22Rv1 (cell line): Measurements from ENCODE around the gene BRD2.

Source experiments
- H3K27ac ChIP-seq: fragments of 450-650 bp; 2 replicates; pipeline ENCODE4 v1.5.1; 2017
- ZFX ChIP-seq: fragments of 450-650 bp; IDR thresholded peaks from 2 replicates; pipeline ENCODE4 v1.6.1; 2017; ENCODE audit warnings: antibody characterized with exemption, borderline replicate concordance
- TF ChIP-seq, protein P1 (sequence below): fragments of 450-650 bp; IDR thresholded peaks from 2 replicates; pipeline ENCODE4 v1.5.1; 2017; ENCODE audit warnings: mild to moderate bottlenecking

The BRD2 gene

DNA sequence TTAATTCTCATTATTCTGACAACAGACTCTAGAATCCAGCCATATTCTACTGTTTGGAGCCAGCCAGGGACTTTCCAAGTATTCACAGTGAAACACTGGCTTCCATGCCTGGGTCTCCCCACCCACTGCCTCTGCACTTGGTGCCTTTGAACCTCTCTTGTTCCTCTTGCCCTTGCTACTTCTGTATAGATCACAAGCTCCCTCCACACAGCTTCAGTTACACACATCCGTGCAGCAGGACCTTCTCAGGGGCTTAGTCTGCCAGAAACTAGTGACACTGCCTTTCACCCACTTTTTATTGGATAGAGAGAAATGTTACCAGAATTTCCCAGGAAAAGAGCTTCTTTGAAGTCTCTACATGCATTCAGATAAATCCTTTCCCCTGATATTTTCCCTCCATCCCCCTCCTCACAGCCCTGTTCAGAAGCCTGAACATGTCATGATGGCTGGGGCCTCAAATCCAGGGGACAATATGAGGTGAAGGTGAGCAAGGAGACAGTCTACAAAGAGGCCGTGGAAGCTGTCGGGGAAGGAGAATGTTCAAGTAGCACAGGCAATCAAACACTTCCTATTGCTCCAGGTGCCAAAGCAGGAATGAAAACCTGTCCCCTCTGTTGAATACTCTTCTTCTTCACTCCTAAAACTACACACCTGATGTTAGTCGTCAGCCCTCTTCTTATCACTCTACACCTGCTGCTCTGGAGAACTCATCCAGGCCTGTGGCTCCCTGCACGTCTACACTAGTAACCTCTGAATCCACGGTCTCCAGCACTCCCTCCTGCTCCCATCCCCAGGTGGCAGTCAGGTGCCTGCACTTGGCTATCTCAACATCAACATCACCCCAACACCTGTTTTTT lies 61.2 kb downstream of the BRD2 start:
- TF ChIP-seq, protein P1, sequence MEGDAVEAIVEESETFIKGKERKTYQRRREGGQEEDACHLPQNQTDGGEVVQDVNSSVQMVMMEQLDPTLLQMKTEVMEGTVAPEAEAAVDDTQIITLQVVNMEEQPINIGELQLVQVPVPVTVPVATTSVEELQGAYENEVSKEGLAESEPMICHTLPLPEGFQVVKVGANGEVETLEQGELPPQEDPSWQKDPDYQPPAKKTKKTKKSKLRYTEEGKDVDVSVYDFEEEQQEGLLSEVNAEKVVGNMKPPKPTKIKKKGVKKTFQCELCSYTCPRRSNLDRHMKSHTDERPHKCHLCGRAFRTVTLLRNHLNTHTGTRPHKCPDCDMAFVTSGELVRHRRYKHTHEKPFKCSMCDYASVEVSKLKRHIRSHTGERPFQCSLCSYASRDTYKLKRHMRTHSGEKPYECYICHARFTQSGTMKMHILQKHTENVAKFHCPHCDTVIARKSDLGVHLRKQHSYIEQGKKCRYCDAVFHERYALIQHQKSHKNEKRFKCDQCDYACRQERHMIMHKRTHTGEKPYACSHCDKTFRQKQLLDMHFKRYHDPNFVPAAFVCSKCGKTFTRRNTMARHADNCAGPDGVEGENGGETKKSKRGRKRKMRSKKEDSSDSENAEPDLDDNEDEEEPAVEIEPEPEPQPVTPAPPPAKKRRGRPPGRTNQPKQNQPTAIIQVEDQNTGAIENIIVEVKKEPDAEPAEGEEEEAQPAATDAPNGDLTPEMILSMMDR: no peak
- TF ChIP-seq ZFX: no peak
- no peak overlapping the region for H3K27ac ChIP-seq

DNA sequence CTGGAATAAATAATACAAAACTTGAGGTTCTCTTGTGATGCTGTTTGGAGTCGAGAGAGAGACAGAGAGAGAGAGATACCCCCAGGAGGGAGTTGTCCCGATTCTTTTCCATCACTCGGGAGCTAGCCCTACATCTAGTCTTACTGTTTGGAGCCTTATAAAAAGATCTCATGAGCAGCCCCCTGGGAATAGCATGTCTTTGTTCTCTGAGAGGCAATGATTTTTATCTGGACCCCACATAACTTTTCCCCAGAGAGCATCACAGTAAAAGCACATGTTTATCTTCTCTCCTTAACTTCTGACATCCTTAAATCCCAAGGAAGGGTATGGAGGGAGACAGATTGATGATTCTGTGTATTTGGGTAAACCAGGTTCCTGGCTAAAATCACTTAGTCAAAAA lies 61.9 kb downstream of the BRD2 start:
- no peak overlapping the region for H3K27ac ChIP-seq
- TF ChIP-seq, protein P1: no peak
- no peak for TF ChIP-seq ZFX
